HG02840 (cell line): ENCODE results near the gene PRKCA.

Experiments
- ATAC-seq: cut with Tn5 transposase; IDR thresholded peaks from one replicate; pipeline ENCODE4 v1.9.1; 2021; ENCODE audit warnings: mild to moderate bottlenecking, moderate library complexity, moderate number of reproducible peaks; ENCODE audit not compliant: unreplicated experiment, low FRiP score

PRKCA gene

DNA sequence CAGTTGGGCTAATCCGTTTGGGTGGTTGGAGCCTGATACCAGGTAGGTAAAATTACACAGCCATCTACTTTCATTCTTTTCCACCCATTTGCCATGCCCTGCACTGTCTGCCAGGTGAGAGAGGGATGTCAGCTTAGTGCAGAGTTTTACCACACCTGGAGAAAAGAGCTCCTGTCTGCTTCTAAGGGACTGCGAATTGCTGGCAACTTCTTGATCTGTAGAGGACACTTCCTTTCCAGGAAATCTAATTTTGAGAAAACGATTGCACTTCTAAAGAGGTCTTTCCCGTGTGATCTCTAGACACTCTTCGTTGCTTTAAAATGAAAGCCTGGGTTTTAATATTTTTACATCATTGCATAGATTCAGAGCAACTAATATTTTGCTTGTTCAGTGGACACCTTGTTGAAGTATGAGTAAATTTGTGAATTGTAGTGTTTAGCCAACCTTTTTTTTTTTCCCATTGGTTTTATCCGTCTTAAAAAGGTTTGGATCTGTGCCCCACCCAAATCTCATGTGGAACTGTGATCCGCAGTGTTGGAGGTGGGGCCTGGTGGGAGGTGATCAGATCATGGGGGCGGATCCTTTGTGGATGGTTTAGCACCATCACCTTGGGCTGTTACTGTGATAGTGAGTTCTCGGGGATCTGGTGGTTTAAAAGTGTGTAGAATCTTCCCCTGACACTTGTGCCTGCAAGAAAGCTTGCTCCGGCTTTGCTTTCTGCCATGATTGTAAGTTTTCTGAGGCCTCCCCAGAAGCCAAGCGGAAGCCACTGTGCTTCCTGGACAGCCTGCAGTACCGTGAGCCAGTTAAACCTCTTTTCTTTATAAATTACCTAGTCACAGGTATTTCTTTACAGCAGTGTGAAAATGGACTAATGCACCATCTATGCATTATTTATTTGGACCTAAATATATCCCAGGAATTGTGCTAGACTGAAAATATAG is 104.6 kb downstream of the PRKCA start:
- no peak for ATAC-seq

GRCh38 chr17:66407864-66408263 is 105.5 kb downstream of the PRKCA start:
- no peak for ATAC-seq

DNA sequence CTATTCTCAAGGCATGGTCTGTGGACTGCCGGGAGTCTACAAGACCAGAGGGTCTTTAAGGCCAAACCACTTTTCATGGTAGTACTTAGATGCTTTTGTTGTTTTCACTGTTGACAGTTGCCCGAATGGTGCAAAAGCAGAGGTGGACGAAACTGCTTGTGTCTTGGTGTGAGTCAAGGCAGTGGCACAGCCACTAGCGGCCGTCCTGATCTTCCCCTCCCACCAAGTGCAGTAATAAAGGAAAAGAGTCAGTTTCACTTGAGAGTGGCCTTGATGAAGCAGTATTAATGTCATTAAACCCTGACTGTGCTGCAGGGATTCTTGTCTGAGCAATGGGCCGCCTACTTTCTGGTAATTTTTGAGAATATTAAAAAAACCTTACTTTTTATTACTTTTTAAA is 109.1 kb downstream of the PRKCA start:
- ATAC-seq: no peak

GRCh38 chr17:66412857-66413558 is 110.6 kb downstream of the PRKCA start:
- no peak for ATAC-seq

- ATAC-seq: no peak
Measured at GRCh38 chr17:66413559-66414520, 111.4 kb downstream of the PRKCA start.

GRCh38 chr17:66414561-66415175 is 112.3 kb downstream of the PRKCA start:
- no peak for ATAC-seq

- no peak for ATAC-seq
Measured at GRCh38 chr17:66415366-66416206, 113.2 kb downstream of the PRKCA start.

- no peak for ATAC-seq
Measured at GRCh38 chr17:66416207-66416940, 114.0 kb downstream of the PRKCA start.

DNA sequence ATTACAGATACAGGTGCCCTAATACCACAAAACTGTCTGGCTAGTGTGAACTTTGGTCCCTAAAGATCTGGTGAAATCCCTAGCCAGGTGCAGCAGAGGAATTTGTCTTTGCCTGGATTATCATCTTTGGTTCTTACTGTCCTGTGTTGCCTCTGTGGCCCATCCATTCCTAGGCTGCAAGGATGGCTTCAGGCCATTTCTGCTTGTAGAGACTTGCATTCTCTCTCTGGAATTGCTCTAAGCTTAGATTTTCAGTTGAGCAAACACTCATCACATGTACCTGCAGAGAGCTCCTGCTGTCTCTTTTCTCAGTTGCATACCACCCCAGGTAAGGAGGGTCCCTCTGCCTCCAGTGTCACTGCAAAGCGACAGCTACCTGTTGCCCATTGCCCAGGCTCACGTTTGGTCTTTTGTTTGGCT is 114.9 kb downstream of the PRKCA start:
- no peak for ATAC-seq

GRCh38 chr17:66420961-66421371 is 118.6 kb downstream of the PRKCA start:
- ATAC-seq: no peak

GRCh38 chr17:66422186-66422585 is 119.8 kb downstream of the PRKCA start:
- ATAC-seq: no peak

DNA sequence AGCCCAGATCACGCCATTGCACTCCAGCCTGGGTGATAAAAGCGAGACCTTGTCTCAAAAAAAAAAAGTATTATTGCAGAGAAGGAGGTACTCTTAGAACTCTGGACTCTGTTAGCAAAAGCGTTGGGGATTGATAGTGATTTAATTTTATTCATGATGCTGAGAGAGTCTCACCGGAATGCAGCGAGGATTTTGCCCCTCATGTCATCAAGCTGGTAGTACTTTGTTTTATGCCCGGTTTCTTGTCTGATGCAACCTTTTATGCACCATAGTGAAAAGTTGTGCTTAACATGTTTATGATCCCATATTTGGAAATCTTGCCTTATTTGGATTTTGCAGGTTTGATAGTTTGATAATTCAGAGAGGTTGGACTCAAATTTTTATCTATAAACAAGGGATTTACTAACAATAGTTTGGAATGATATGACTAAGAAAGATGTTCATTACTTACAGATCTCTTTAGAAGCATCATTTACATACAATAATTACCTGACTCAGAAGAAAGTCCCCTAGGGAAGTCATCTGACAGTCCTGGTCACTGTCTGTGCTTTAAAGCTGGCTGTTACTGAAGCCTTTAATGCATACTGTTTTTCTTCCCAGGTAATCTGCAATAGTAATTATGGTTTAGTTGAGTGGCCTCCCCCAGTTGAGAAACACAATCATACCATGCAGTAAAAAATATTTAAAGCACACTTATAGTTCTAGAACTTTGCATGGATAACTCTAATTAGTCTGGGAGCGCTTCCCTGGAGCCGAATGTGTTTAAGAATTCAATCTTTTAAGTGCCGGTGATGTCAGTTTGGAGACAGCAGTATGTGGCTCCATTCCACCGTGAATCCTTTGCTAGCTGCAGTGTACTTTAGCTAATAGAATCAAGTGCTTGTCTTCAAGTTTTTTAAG is 120.9 kb downstream of the PRKCA start:
- ATAC-seq: no peak

DNA sequence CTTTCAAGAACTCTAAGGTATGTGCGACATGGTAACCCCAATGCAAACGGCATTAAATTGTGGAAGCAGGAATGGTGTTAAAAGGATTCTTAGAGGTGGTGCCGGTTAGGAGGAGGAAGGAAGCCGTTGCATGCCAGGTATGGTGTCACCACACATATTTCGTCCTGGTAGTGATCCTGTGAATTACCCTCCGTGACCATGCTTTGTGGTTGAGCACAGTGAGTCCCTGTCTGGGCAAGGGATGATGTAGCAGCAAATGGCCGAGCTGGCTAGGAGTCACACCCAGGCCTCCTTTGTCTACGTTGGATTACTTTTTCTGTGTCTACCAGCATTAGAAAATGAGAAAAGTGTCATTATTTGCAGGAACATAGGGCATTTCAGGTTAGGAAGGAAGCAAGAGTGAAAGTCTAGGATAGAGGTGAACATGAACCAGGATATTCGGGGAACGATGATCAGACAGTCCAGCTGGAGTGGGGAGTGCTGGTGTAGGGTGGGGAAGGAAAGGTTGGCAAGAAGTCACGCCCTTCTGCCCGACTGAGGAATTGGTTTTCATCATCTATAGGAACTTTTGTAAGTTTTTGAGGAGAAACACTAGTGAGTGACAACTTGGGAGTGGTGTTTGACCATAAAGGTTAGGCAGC is 123.5 kb downstream of the PRKCA start:
- no peak for ATAC-seq

DNA sequence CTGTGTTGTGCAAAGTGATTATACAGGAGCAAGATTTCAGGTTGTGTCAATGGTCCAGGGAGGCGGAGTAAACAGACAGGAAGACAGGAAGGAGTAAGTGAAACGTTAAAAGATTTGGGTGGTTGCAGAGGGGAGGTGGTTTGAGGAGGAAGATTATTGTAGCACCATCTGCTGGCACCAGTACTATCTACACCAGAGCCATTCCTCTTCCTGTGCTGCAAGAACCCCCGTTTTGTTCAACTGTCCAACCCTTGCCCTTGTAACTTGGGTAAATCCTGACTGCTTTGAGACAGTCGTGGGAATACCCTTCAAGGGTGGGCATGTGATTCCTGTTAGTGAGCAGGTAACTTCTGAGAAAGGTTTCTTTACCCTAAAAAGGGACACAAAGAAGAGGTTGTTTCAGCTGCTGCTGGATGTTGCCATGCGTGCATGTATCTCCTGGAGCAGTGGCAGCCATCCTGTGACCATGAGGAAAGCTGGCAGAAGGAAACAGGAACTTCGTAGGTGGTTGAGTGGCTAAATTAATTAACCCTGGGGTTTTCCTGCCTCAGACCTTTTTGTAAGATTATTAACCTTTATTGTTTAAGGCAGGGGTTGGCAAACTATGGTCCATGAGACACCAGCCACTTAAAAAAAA is 124.1 kb downstream of the PRKCA start:
- ATAC-seq: no peak

DNA sequence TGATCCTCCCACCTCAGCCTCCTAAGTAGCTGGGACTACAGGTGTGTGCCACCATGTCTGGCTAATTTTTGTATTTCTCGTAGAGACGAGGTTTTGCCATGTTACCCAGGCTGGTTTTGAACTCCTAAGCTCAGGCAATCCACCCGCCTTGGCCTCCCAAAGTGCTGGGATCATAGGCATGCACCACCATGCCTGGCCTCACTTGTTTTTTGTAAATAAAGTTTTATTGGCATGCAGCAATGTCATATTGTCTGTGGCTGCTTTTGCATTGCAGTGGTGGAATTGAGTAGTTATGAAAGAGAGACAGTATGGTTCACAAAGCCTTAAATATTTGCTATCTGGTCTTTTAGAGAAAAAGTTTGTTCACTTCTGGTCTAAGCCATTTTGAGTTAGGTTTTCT is 124.7 kb downstream of the PRKCA start:
- no peak for ATAC-seq

GRCh38 chr17:66429680-66430079 is 127.3 kb downstream of the PRKCA start:
- ATAC-seq: no peak
